ENCODE data around the gene CLSTN2.

Gene CLSTN2

GRCh38 chr3:140143367-140144069, 208.5 kb downstream of the CLSTN2 start:
- no peaks in the 10 kb centered on the region for H3K9me3 ChIP-seq (ENCODE audit: control insufficient read depth, insufficient read depth, low read length)
- no peaks in the 10 kb centered on the region for H3K4me1 ChIP-seq (ENCODE audit: control insufficient read depth, insufficient read depth, low read length)
- no peaks in the 10 kb centered on the region for H3K36me3 ChIP-seq (ENCODE audit: control insufficient read depth, insufficient read depth, low read length)
- no CpG with 5 or more reads among the region's 5 CpGs for WGBS (ENCODE audit: insufficient coverage, insufficient read length)
- no peak overlapping the region for H3K27ac ChIP-seq (ENCODE audit: low read length)
- H3K4me3 ChIP-seq (ENCODE audit: low read length), result no peak overlapping the region
- H3K27me3 ChIP-seq (ENCODE audit: control insufficient read depth, insufficient read depth, low read length), result no peaks in the 10 kb centered on the region
- no peak for DNase-seq (ENCODE audit: low read depth, low spot score)

GRCh38 chr3:140145528-140145927, 210.5 kb downstream of the CLSTN2 start:
- no CpG with 5 or more reads among the region's 2 CpGs for WGBS (ENCODE audit: insufficient coverage, insufficient read length)
- DNase-seq (ENCODE audit: low read depth, low spot score), result no peak
- no peaks in the 10 kb centered on the region for H3K4me1 ChIP-seq (ENCODE audit: control insufficient read depth, insufficient read depth, low read length)
- no peaks in the 10 kb centered on the region for H3K27me3 ChIP-seq (ENCODE audit: control insufficient read depth, insufficient read depth, low read length)
- H3K27ac ChIP-seq (ENCODE audit: low read length), result no peak overlapping the region
- H3K9me3 ChIP-seq (ENCODE audit: control insufficient read depth, insufficient read depth, low read length), result no peaks in the 10 kb centered on the region
- no peaks in the 10 kb centered on the region for H3K36me3 ChIP-seq (ENCODE audit: control insufficient read depth, insufficient read depth, low read length)
- no peak overlapping the region for H3K4me3 ChIP-seq (ENCODE audit: low read length)

GRCh38 chr3:140146668-140147067, 211.7 kb downstream of the CLSTN2 start:
- H3K4me3 ChIP-seq (ENCODE audit: low read length), result no peak overlapping the region
- H3K27ac ChIP-seq (ENCODE audit: low read length), result no peak overlapping the region
- no peaks in the 10 kb centered on the region for H3K4me1 ChIP-seq (ENCODE audit: control insufficient read depth, insufficient read depth, low read length)
- no peak for DNase-seq (ENCODE audit: low read depth, low spot score)
- H3K27me3 ChIP-seq (ENCODE audit: control insufficient read depth, insufficient read depth, low read length), result no peaks in the 10 kb centered on the region
- H3K9me3 ChIP-seq (ENCODE audit: control insufficient read depth, insufficient read depth, low read length), result no peaks in the 10 kb centered on the region
- H3K36me3 ChIP-seq (ENCODE audit: control insufficient read depth, insufficient read depth, low read length), result no peaks in the 10 kb centered on the region

GRCh38 chr3:140147965-140148490, 213.0 kb downstream of the CLSTN2 start:
- H3K36me3 ChIP-seq (ENCODE audit: control insufficient read depth, insufficient read depth, low read length), result no peaks in the 10 kb centered on the region
- no peak overlapping the region for H3K4me3 ChIP-seq (ENCODE audit: low read length)

GRCh38 chr3:140148824-140149390, 213.9 kb downstream of the CLSTN2 start:
- no peak for DNase-seq (ENCODE audit: low read depth, low spot score)
- Histone ChIP-seq H3K9me3 (ENCODE audit: control insufficient read depth, insufficient read depth, low read length) (no peaks in the 10 kb centered on the region), H3K36me3 (ENCODE audit: control insufficient read depth, insufficient read depth, low read length) (no peaks in the 10 kb centered on the region), H3K27ac (ENCODE audit: low read length) (no peak overlapping the region), H3K27me3 (ENCODE audit: control insufficient read depth, insufficient read depth, low read length) (no peaks in the 10 kb centered on the region), H3K4me3 (ENCODE audit: low read length) (no peak overlapping the region), H3K4me1 (ENCODE audit: control insufficient read depth, insufficient read depth, low read length) (no peaks in the 10 kb centered on the region)
- no CpG with 5 or more reads among the region's 3 CpGs for WGBS (ENCODE audit: insufficient coverage, insufficient read length)

More at GRCh38 chr3:140147965-140148490, 213.0 kb downstream of the CLSTN2 start:
- no peak for DNase-seq (ENCODE audit: low read depth, low spot score)
- Histone ChIP-seq H3K27me3 (ENCODE audit: control insufficient read depth, insufficient read depth, low read length) (no peaks in the 10 kb centered on the region), H3K27ac (ENCODE audit: low read length) (no peak overlapping the region), H3K9me3 (ENCODE audit: control insufficient read depth, insufficient read depth, low read length) (no peaks in the 10 kb centered on the region), H3K4me1 (ENCODE audit: control insufficient read depth, insufficient read depth, low read length) (no peaks in the 10 kb centered on the region)
- WGBS (ENCODE audit: insufficient coverage, insufficient read length), result no CpG with 5 or more reads among the region's 4 CpGs

- no peak overlapping the region for H3K4me3 ChIP-seq (ENCODE audit: low read length)
- no peaks in the 10 kb centered on the region for H3K27me3 ChIP-seq (ENCODE audit: control insufficient read depth, insufficient read depth, low read length)
- WGBS (ENCODE audit: insufficient coverage, insufficient read length), result no CpG with 5 or more reads among the region's 5 CpGs
- H3K4me1 ChIP-seq (ENCODE audit: control insufficient read depth, insufficient read depth, low read length), result no peaks in the 10 kb centered on the region
- H3K36me3 ChIP-seq (ENCODE audit: control insufficient read depth, insufficient read depth, low read length), result no peaks in the 10 kb centered on the region
- no peaks in the 10 kb centered on the region for H3K9me3 ChIP-seq (ENCODE audit: control insufficient read depth, insufficient read depth, low read length)
- DNase-seq (ENCODE audit: low read depth, low spot score), result no peak
- H3K27ac ChIP-seq (ENCODE audit: low read length), result no peak overlapping the region
Observed at GRCh38 chr3:140151321-140151720, 216.3 kb downstream of the CLSTN2 start.

- WGBS (ENCODE audit: insufficient coverage, insufficient read length), result no CpG with 5 or more reads among the region's 7 CpGs
- H3K9me3 ChIP-seq (ENCODE audit: control insufficient read depth, insufficient read depth, low read length), result no peaks in the 10 kb centered on the region
- H3K4me1 ChIP-seq (ENCODE audit: control insufficient read depth, insufficient read depth, low read length), result no peaks in the 10 kb centered on the region
Observed at GRCh38 chr3:140152851-140153639, 218.1 kb downstream of the CLSTN2 start.

GRCh38 chr3:140153736-140154135, 218.8 kb downstream of the CLSTN2 start:
- no peaks in the 10 kb centered on the region for H3K36me3 ChIP-seq (ENCODE audit: control insufficient read depth, insufficient read depth, low read length)
- no peak overlapping the region for H3K27ac ChIP-seq (ENCODE audit: low read length)
- H3K27me3 ChIP-seq (ENCODE audit: control insufficient read depth, insufficient read depth, low read length), result no peaks in the 10 kb centered on the region
- no peaks in the 10 kb centered on the region for H3K4me1 ChIP-seq (ENCODE audit: control insufficient read depth, insufficient read depth, low read length)
- H3K9me3 ChIP-seq (ENCODE audit: control insufficient read depth, insufficient read depth, low read length), result no peaks in the 10 kb centered on the region
- no peak for DNase-seq (ENCODE audit: low read depth, low spot score)
- WGBS (ENCODE audit: insufficient coverage, insufficient read length), result no CpG with 5 or more reads among the region's 1 CpG
- H3K4me3 ChIP-seq (ENCODE audit: low read length), result no peak overlapping the region

More at GRCh38 chr3:140152851-140153639, 218.1 kb downstream of the CLSTN2 start:
- no peaks in the 10 kb centered on the region for H3K27me3 ChIP-seq (ENCODE audit: control insufficient read depth, insufficient read depth, low read length)
- no peak overlapping the region for H3K27ac ChIP-seq (ENCODE audit: low read length)
- no peak overlapping the region for H3K4me3 ChIP-seq (ENCODE audit: low read length)
- no peaks in the 10 kb centered on the region for H3K36me3 ChIP-seq (ENCODE audit: control insufficient read depth, insufficient read depth, low read length)
- DNase-seq (ENCODE audit: low read depth, low spot score), result no peak

GRCh38 chr3:140157161-140157560, 222.2 kb downstream of the CLSTN2 start:
- WGBS (ENCODE audit: insufficient coverage, insufficient read length), result no CpG with 5 or more reads among the region's 2 CpGs
- H3K27ac ChIP-seq (ENCODE audit: low read length), result no peak overlapping the region

GRCh38 chr3:140159646-140160045, 224.7 kb downstream of the CLSTN2 start:
- no peak for DNase-seq (ENCODE audit: low read depth, low spot score)
- H3K4me3 ChIP-seq (ENCODE audit: low read length), result no peak overlapping the region

More at GRCh38 chr3:140157161-140157560, 222.2 kb downstream of the CLSTN2 start:
- Histone ChIP-seq H3K9me3 (ENCODE audit: control insufficient read depth, insufficient read depth, low read length) (no peaks in the 10 kb centered on the region), H3K27me3 (ENCODE audit: control insufficient read depth, insufficient read depth, low read length) (no peaks in the 10 kb centered on the region), H3K4me3 (ENCODE audit: low read length) (no peak overlapping the region), H3K4me1 (ENCODE audit: control insufficient read depth, insufficient read depth, low read length) (no peaks in the 10 kb centered on the region), H3K36me3 (ENCODE audit: control insufficient read depth, insufficient read depth, low read length) (no peaks in the 10 kb centered on the region)
- DNase-seq (ENCODE audit: low read depth, low spot score), result no peak

More at GRCh38 chr3:140159646-140160045, 224.7 kb downstream of the CLSTN2 start:
- no peaks in the 10 kb centered on the region for H3K27me3 ChIP-seq (ENCODE audit: control insufficient read depth, insufficient read depth, low read length)
- H3K4me1 ChIP-seq (ENCODE audit: control insufficient read depth, insufficient read depth, low read length), result no peaks in the 10 kb centered on the region
- no peak overlapping the region for H3K27ac ChIP-seq (ENCODE audit: low read length)
- H3K36me3 ChIP-seq (ENCODE audit: control insufficient read depth, insufficient read depth, low read length), result no peaks in the 10 kb centered on the region
- H3K9me3 ChIP-seq (ENCODE audit: control insufficient read depth, insufficient read depth, low read length), result no peaks in the 10 kb centered on the region

All from iPS DF 6.9 (cell line).